Esophagus muscularis mucosa (tissue), 4 donors: ENCODE measurements around the gene RBMS1. TPM values are rescaled to one million over a fixed set of nuclear protein-coding genes. Genes with fewer than 3 reads are reported as not detected.

Experiments
- DNase-seq: peaks from one replicate; pipeline ENCODE4 v3.0.0-alpha.2; 2017; ENCODE audit errors: extremely low spot score
- H3K27ac ChIP-seq, 4 donors: fragments of 200-600 bp; sonication (generic); replicated peaks in 1 of 4; 1 replicate in 3 of 4; 2 replicates in 1 of 4; pipeline ENCODE4 v1.5.1; 2016 to 2019; ENCODE audit warnings: mild to moderate bottlenecking in 1 of 4
- H3K27me3 ChIP-seq, 4 donors: fragments of 200-600 bp; sonication (generic); one replicate each; pipeline versions ENCODE4 v1.5.1 to v1.6.0; 2016 to 2019
- H3K36me3 ChIP-seq, 4 donors: fragments of 200-600 bp; sonication (generic); one replicate each; pipeline ENCODE4 v1.5.1; 2016 to 2019
- H3K4me1 ChIP-seq, 4 donors: fragments of 200-600 bp; sonication (generic); one replicate each; pipeline ENCODE4 v1.5.1; 2016 to 2019
- H3K4me3 ChIP-seq, 4 donors: fragments of 200-600 bp; sonication (generic); 1 replicate in 2 of 4; 2 replicates in 2 of 4; pipeline ENCODE4 v1.5.1; 2016 to 2019; ENCODE audit warnings: mild to moderate bottlenecking in 4 of 4, moderate library complexity in 1 of 4
- H3K9me3 ChIP-seq, 4 donors: fragments of 200-600 bp; sonication (generic); 1 replicate in 3 of 4; 2 replicates in 1 of 4; pipeline ENCODE4 v1.5.1; 2016 to 2019
- CTCF ChIP-seq, 3 experiments: fragments of 200-600 bp in 2 of 3; fragments of 450-650 bp in 1 of 3; sonication (generic) in 2 of 3; IDR thresholded peaks; one replicate each; pipeline ENCODE4 v1.5.1; 2017 to 2019; ENCODE audit warnings: antibody characterized with exemption in 3 of 3, mild to moderate bottlenecking in 2 of 3, moderate library complexity in 1 of 3
- EP300 ChIP-seq: sonication (generic); formaldehyde crosslinking; IDR thresholded peaks from one replicate; pipeline ENCODE4 v1.6.1; 2017; ENCODE audit warnings: antibody characterized with exemption
- POLR2A ChIP-seq: fragments of 450-650 bp; IDR thresholded peaks from one replicate; pipeline ENCODE4 v1.6.1; 2017; ENCODE audit warnings: antibody characterized with exemption, moderate library complexity, mild to moderate bottlenecking, low read depth
- POLR2AphosphoS5 ChIP-seq, 2 donors: sonication (generic); formaldehyde crosslinking; IDR thresholded peaks; one replicate each; pipeline ENCODE4 v1.6.1; 2017; ENCODE audit warnings: antibody characterized with exemption in 2 of 2
- WGBS: methylation state at CpG from one replicate; pipeline ENCODE4 v1.1.5; 2018; 5-methylcytosine and 5-hydroxymethylcytosine counted together
- intact Hi-C: fragments of 100-400 bp; cut with DNase I; formaldehyde crosslinking; loops from one replicate; pipeline ENCODE4 v1.15.1; 2023
- total RNA-seq, 4 donors: library from RNA; depleted of rRNA; stranded (reverse); fragments of >200 nt; gene quantifications; one replicate each; pipeline versions ENCODE4 v1.1.0 to v1.2.1, GENCODE V29; 2016

The RBMS1 gene
- total RNA-seq, 4 donors from 2014 or later, result 86.8 to 116 (median 93.1) TPM

GRCh38 chr2:160517731-160518130, 24.1 kb upstream of the RBMS1 start:
- intact Hi-C loops, result loop anchor here (10.0 kb wide), 1 partner anchor 157 kb away; no protein-coding TSS in a partner anchor
- peak overlapping the region in 1 of 4 donors; percentile 55 for H3K27ac ChIP-seq
- DNase-seq, result no peak

GRCh38 chr2:160516547-160517365, 23.1 kb upstream of the RBMS1 start:
- no peak for DNase-seq
- Histone ChIP-seq H3K4me3 (peak overlapping the region in 1 of 4 donors; percentile 5), H3K9me3 (no peaks in the 10 kb centered on the region), H3K27me3 (no peaks in the 10 kb centered on the region), H3K27ac (peak overlapping the region in 3 of 4 donors; percentile 35 to 55 (median 50)), H3K36me3 (no peaks in the 10 kb centered on the region), H3K4me1 (peaks cover 0 to 19% (median 14%) of the 10 kb centered on the region in 4 donors)
- TF ChIP-seq POLR2A, result no peak
- no peak for TF ChIP-seq EP300
- no peak for TF ChIP-seq POLR2AphosphoS5 (IDR thresholded peaks at IDR 0.05)
- TF ChIP-seq CTCF (IDR thresholded peaks at IDR 0.05), result no peak
- intact Hi-C loops, result loop anchor here (10.0 kb wide), 1 partner anchor 158 kb away; no protein-coding TSS in a partner anchor
- 60% methylated on average over 10 of the region's 10 CpGs for WGBS

More at GRCh38 chr2:160517731-160518130, 24.1 kb upstream of the RBMS1 start:
- Histone ChIP-seq H3K4me3 (no peak overlapping the region), H3K36me3 (no peaks in the 10 kb centered on the region), H3K27me3 (no peaks in the 10 kb centered on the region), H3K9me3 (no peaks in the 10 kb centered on the region), H3K4me1 (peaks cover 0 to 19% (median 14%) of the 10 kb centered on the region in 4 donors)
- 71% methylated on average over 2 of the region's 2 CpGs for WGBS
- TF ChIP-seq EP300 (no peak), POLR2AphosphoS5 (IDR thresholded peaks at IDR 0.05) (no peak), POLR2A (no peak), CTCF (IDR thresholded peaks at IDR 0.05) (no peak)

- no peaks in the 10 kb centered on the region for H3K36me3 ChIP-seq
- intact Hi-C loops, result loop anchor here (10.0 kb wide), 1 partner anchor 160 kb away; no protein-coding TSS in a partner anchor
- no peak overlapping the region for H3K4me3 ChIP-seq
- no peaks in the 10 kb centered on the region for H3K27me3 ChIP-seq
- peaks cover 0 to 19% (median 14%) of the 10 kb centered on the region in 4 donors for H3K4me1 ChIP-seq
- no peak for TF ChIP-seq EP300
- TF ChIP-seq POLR2A, result no peak
- no peak for TF ChIP-seq POLR2AphosphoS5 (IDR thresholded peaks at IDR 0.05)
- no peak for TF ChIP-seq CTCF (IDR thresholded peaks at IDR 0.05)
- no peaks in the 10 kb centered on the region for H3K9me3 ChIP-seq
- H3K27ac ChIP-seq, result no peak overlapping the region
- no peak for DNase-seq
- WGBS, result 83% methylated on average over 1 of the region's 1 CpG
Measured at GRCh38 chr2:160515120-160515519, 21.5 kb upstream of the RBMS1 start.

GRCh38 chr2:160513120-160513519, 19.5 kb upstream of the RBMS1 start:
- peaks cover 0 to 17% (median 14%) of the 10 kb centered on the region in 4 donors for H3K4me1 ChIP-seq
- no peaks in the 10 kb centered on the region for H3K36me3 ChIP-seq
- DNase-seq, result no peak
- no peak overlapping the region for H3K4me3 ChIP-seq
- WGBS, result 76% methylated on average over 4 of the region's 4 CpGs
- no peak overlapping the region for H3K27ac ChIP-seq
- TF ChIP-seq EP300 (no peak), CTCF (IDR thresholded peaks at IDR 0.05) (no peak), POLR2AphosphoS5 (IDR thresholded peaks at IDR 0.05) (no peak), POLR2A (no peak)
- intact Hi-C loops, result loop anchor here (10.0 kb wide), 1 partner anchor 162 kb away; no protein-coding TSS in a partner anchor
- no peaks in the 10 kb centered on the region for H3K9me3 ChIP-seq
- no peaks in the 10 kb centered on the region for H3K27me3 ChIP-seq
